CD14-positive monocyte (primary cell): Measurements from ENCODE around the gene KLHL40. TPM values are rescaled to one million over a fixed set of nuclear protein-coding genes. Genes with fewer than 3 reads are reported as not detected.

Source experiments
- DNase-seq, 3 donors: peaks; one replicate each; pipeline ENCODE4 v3.0.0-alpha.2; 2011 to 2022
- H2AFZ ChIP-seq: 2 replicates; pipeline ENCODE4 v1.6.0; 2012; ENCODE audit warnings: mild to moderate bottlenecking, low read depth, low read length, inconsistent platforms; ENCODE audit not compliant: insufficient read depth, poor library complexity, severe bottlenecking
- H3K27ac ChIP-seq, 2 donors: 1 replicate in 1 of 2; 2 replicates in 1 of 2; pipeline ENCODE4 v1.5.1; 2012 to 2013; ENCODE audit warnings: low read length in 2 of 2, control low read depth in 1 of 2, inconsistent platforms in 1 of 2, low read depth in 1 of 2, mild to moderate bottlenecking in 1 of 2
- H3K27me3 ChIP-seq, 2 donors: one replicate each; pipeline versions ENCODE4 v1.6.0 to v1.6.1; 2011 to 2013; ENCODE audit warnings: low read length in 2 of 2; ENCODE audit not compliant: control insufficient read depth in 2 of 2, insufficient read depth in 2 of 2
- H3K36me3 ChIP-seq, 2 donors: replicated peaks in 1 of 2; 1 replicate in 1 of 2; 2 replicates in 1 of 2; pipeline versions ENCODE4 v1.5.1 to v1.6.1; 2012 to 2013; ENCODE audit warnings: low read length in 2 of 2, control low read depth in 1 of 2, inconsistent platforms in 1 of 2, mild to moderate bottlenecking in 1 of 2; ENCODE audit not compliant: insufficient read depth in 2 of 2, control insufficient read depth in 1 of 2
- H3K4me1 ChIP-seq, 2 donors: 1 replicate in 1 of 2; 2 replicates in 1 of 2; pipeline versions ENCODE4 v1.5.1 to v1.6.1; 2012 to 2013; ENCODE audit warnings: low read length in 2 of 2, control low read depth in 1 of 2, inconsistent platforms in 1 of 2, mild to moderate bottlenecking in 1 of 2, moderate library complexity in 1 of 2; ENCODE audit not compliant: insufficient read depth in 2 of 2, control insufficient read depth in 1 of 2
- H3K4me2 ChIP-seq: replicated peaks from 2 replicates; pipeline ENCODE3; 2012; ENCODE audit warnings: low read length, moderate library complexity, mild to moderate bottlenecking; ENCODE audit not compliant: poor library complexity, severe bottlenecking; ENCODE audit errors: extremely low read depth
- H3K4me3 ChIP-seq, 3 experiments: fragments of 200-600 bp in 1 of 3; sonication (generic) in 1 of 3; replicated peaks in 1 of 3; 1 replicate in 2 of 3; 2 replicates in 1 of 3; pipeline ENCODE4 v1.5.1; 2011 to 2013; ENCODE audit warnings: low read length in 3 of 3, mild to moderate bottlenecking in 3 of 3, control low read depth in 2 of 3, low read depth in 2 of 3, inconsistent platforms in 1 of 3, moderate library complexity in 1 of 3
- H3K79me2 ChIP-seq: 2 replicates; pipeline ENCODE4 v1.6.0; 2012; ENCODE audit warnings: mild to moderate bottlenecking, control low read depth, inconsistent platforms, low read length, moderate library complexity; ENCODE audit not compliant: insufficient read depth
- H3K9ac ChIP-seq: 2 replicates; pipeline ENCODE4 v1.6.0; 2017; ENCODE audit warnings: low read length, mild to moderate bottlenecking; ENCODE audit not compliant: insufficient read depth, poor library complexity, severe bottlenecking
- H3K9me3 ChIP-seq, 2 donors: replicated peaks in 1 of 2; 1 replicate in 1 of 2; 2 replicates in 1 of 2; pipeline versions ENCODE4 v1.5.1 to v1.6.1; 2012 to 2013; ENCODE audit warnings: low read length in 2 of 2, control low read depth in 1 of 2; ENCODE audit not compliant: control insufficient read depth in 1 of 2, insufficient read depth in 1 of 2
- H4K20me1 ChIP-seq: 2 replicates; pipeline ENCODE4 v1.6.0; 2012; ENCODE audit warnings: mild to moderate bottlenecking, low read length, control low read depth, moderate library complexity; ENCODE audit not compliant: insufficient read depth
- H3K27ac Mint-ChIP-seq, 7 donors: one replicate each; pipeline ENCODE4 v1.8.0; 2020; ENCODE audit warnings: mild to moderate bottlenecking in 7 of 7, mixed read lengths in 7 of 7, moderate library complexity in 6 of 7, inconsistent platforms in 2 of 7
- H3K27me3 Mint-ChIP-seq, 3 donors: one replicate each; pipeline ENCODE4 v1.8.0; 2021 to 2022; ENCODE audit warnings: low read depth in 3 of 3, mild to moderate bottlenecking in 3 of 3, mixed read lengths in 3 of 3, moderate library complexity in 3 of 3, inconsistent platforms in 1 of 3
- H3K36me3 Mint-ChIP-seq, 2 donors: one replicate each; pipeline ENCODE4 v1.8.0; 2020; ENCODE audit warnings: mixed read lengths in 2 of 2, inconsistent platforms in 1 of 2, mild to moderate bottlenecking in 1 of 2
- H3K4me1 Mint-ChIP-seq: one replicate; pipeline ENCODE4 v1.8.0; 2020; ENCODE audit warnings: mild to moderate bottlenecking, mixed read lengths
- H3K4me3 Mint-ChIP-seq, 2 donors: one replicate each; pipeline ENCODE4 v1.8.0; 2020; ENCODE audit warnings: mild to moderate bottlenecking in 2 of 2, mixed read lengths in 2 of 2, moderate library complexity in 1 of 2
- H3K9me3 Mint-ChIP-seq, 7 donors: one replicate each; pipeline ENCODE4 v1.8.0; 2020 to 2022; ENCODE audit warnings: mixed read lengths in 7 of 7, mild to moderate bottlenecking in 6 of 7, moderate library complexity in 6 of 7, inconsistent platforms in 2 of 7
- WGBS: methylation state at CpG from one replicate; pipeline ENCODE4 v1.1.5; 2013; ENCODE audit warnings: missing lambda C conversion rate; ENCODE audit not compliant: insufficient coverage; 5-methylcytosine and 5-hydroxymethylcytosine counted together
- intact Hi-C, 2 donors: fragments of 100-400 bp; cut with micrococcal nuclease; formaldehyde crosslinking; loops; one replicate each; pipeline versions ENCODE4 v1.15.0 to v1.15.1; 2023
- polyA plus RNA-seq, 3 donors: library from polyadenylated mRNA; depleted of rRNA in 1 of 3; unstranded in 2 of 3; stranded (reverse) in 1 of 3; fragments of 300-500 nt in 2 of 3; fragments of >200 nt in 1 of 3; fragmentation: Illumina TruSeq in 2 of 3; gene quantifications; 1 replicate in 2 of 3; 2 replicates in 1 of 3; pipeline ENCODE4 v1.2.3, GENCODE V29; 2012 to 2021
- TF ChIP-seq, protein P1 (sequence below): fragments of 200-600 bp; IDR thresholded peaks from one replicate; pipeline ENCODE4 v1.8.0; 2022; ENCODE audit warnings: antibody characterized with exemption, mild to moderate bottlenecking

KLHL40 gene
- polyA plus RNA-seq, 3 donors = not detected

DNA sequence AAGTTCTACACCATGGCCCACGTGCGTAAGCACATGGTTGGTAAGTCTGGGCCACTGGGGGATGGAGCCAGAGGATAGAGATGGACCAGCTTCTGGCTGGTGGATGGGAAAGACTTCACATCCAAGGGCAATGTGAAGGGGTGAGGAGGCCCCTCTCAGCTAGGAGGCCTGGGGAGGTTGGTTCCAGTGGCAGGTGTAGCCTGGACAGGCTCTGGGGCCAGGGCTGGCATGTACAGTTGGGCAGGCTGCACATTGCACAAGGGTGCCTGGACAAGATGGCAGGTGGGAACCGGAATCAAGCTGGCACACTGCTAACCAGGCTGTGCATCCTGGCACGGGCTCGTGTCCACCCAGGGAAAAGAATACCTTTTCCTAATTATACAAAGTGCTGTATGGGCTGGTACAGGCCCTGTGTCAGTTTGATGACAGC lies 23.7 kb upstream of the KLHL40 start:
- Mint-ChIP-seq H3K27me3 (peaks cover 0 to 3% (median 1%) of the 10 kb centered on the region in 3 donors), H3K4me1 (peaks cover 24% of the 10 kb centered on the region), H3K27ac (peak overlapping the region in 1 of 7 donors; percentile 15), H3K4me3 (no peak overlapping the region), H3K9me3 (peaks cover 0 to 3% (median 0%) of the 10 kb centered on the region in 7 donors), H3K36me3 (peaks cover 22 to 49% of the 10 kb centered on the region in 2 donors)
- Histone ChIP-seq H4K20me1 (peaks cover 17% of the 10 kb centered on the region), H3K27me3 (no peaks in the 10 kb centered on the region), H3K79me2 (peaks cover 6% of the 10 kb centered on the region), H3K9me3 (no peaks in the 10 kb centered on the region), H3K4me3 (no peak overlapping the region), H3K4me2 (no peak overlapping the region), H3K4me1 (peaks cover 9 to 22% of the 10 kb centered on the region in 2 donors), H2AFZ (no peak overlapping the region), H3K36me3 (peaks cover 8 to 36% of the 10 kb centered on the region in 2 donors), H3K9ac (no peak overlapping the region), H3K27ac (no peak overlapping the region)
- WGBS = 98% methylated on average over 4 of the region's 5 CpGs
- TF ChIP-seq, protein P1, sequence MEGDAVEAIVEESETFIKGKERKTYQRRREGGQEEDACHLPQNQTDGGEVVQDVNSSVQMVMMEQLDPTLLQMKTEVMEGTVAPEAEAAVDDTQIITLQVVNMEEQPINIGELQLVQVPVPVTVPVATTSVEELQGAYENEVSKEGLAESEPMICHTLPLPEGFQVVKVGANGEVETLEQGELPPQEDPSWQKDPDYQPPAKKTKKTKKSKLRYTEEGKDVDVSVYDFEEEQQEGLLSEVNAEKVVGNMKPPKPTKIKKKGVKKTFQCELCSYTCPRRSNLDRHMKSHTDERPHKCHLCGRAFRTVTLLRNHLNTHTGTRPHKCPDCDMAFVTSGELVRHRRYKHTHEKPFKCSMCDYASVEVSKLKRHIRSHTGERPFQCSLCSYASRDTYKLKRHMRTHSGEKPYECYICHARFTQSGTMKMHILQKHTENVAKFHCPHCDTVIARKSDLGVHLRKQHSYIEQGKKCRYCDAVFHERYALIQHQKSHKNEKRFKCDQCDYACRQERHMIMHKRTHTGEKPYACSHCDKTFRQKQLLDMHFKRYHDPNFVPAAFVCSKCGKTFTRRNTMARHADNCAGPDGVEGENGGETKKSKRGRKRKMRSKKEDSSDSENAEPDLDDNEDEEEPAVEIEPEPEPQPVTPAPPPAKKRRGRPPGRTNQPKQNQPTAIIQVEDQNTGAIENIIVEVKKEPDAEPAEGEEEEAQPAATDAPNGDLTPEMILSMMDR = no peak
- intact Hi-C loops = no loop called here
- DNase-seq = no peak

DNA sequence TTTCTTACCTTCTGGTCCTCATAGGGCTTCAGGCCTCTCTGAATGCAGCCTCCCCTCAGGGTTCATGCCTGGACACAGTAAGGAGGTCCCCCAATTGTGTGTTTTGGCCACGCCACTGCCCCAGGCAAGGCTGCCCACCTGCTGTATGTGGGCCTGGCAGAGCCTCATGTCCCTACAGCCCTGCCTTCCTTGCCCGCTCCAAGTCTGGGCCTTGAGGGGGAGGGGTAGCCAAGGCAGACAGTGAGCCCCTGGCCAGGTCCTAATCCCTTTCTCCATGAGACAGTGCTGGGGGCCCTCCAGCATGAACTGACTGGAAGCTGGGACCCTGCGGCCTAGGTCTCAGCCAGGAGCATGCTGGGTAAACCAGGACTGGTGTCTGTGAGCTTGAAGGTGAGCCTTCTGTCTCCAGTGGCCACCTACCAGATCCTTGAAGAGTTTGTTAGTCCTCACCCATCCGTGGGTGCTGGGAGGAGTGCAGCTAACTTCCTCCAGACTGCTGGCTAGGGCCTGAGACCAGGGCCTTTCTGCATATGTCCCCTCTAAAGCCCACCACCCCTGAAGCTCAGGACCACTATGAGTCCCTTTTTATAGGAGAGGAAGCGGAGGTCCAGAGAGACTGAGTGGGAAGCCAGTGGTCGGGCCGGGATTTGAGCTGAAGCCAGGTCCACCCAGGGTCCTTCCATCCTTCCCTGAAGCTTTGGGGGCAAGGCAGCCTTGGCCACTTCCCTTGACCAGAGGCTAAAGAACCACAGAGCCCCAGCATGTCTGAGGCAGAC lies 23.1 kb upstream of the KLHL40 start:
- TF ChIP-seq, protein P1 = no peak
- Histone ChIP-seq H3K4me2 (no peak overlapping the region), H3K9me3 (no peaks in the 10 kb centered on the region), H3K9ac (no peak overlapping the region), H2AFZ (no peak overlapping the region), H3K4me1 (peaks cover 9 to 18% of the 10 kb centered on the region in 2 donors), H4K20me1 (peaks cover 14% of the 10 kb centered on the region), H3K79me2 (peaks cover 4% of the 10 kb centered on the region), H3K36me3 (peaks cover 8 to 36% of the 10 kb centered on the region in 2 donors), H3K4me3 (no peak overlapping the region), H3K27me3 (no peaks in the 10 kb centered on the region), H3K27ac (no peak overlapping the region)
- peaks cover 0 to 3% (median 1%) of the 10 kb centered on the region in 3 donors for H3K27me3 Mint-ChIP-seq
- no peak overlapping the region for H3K4me3 Mint-ChIP-seq
- peaks cover 22 to 49% of the 10 kb centered on the region in 2 donors for H3K36me3 Mint-ChIP-seq
- intact Hi-C loops = no loop called here
- no peak overlapping the region for H3K27ac Mint-ChIP-seq
- H3K4me1 Mint-ChIP-seq = peaks cover 23% of the 10 kb centered on the region
- no peak for DNase-seq
- H3K9me3 Mint-ChIP-seq = peaks cover 0 to 3% (median 0%) of the 10 kb centered on the region in 7 donors
- 97% methylated on average over 4 of the region's 7 CpGs for WGBS
